Naive B cell (primary cell): Measurements from ENCODE around the gene NKAIN2. TPM values are rescaled to one million over a fixed set of nuclear protein-coding genes. Genes with fewer than 3 reads are reported as not detected.

Experiments
- ATAC-seq, 2 donors: fragments of 150-1000 bp; cut with Tn5 transposase; 2 replicates each; pipeline ENCODE4 v1.10.0; 2021; ENCODE audit warnings: low read depth in 2 of 2, mild to moderate bottlenecking in 2 of 2, moderate library complexity in 2 of 2
- DNase-seq: peaks from one replicate; pipeline ENCODE4 v3.0.0; 2022
- H3K27ac Mint-ChIP-seq, 6 donors: one replicate each; pipeline ENCODE4 v1.8.0; 2020 to 2022; ENCODE audit warnings: mild to moderate bottlenecking in 6 of 6, mixed read lengths in 6 of 6, moderate library complexity in 5 of 6, inconsistent platforms in 2 of 6
- H3K27me3 Mint-ChIP-seq, 3 donors: one replicate each; pipeline ENCODE4 v1.8.0; 2021 to 2022; ENCODE audit warnings: mixed read lengths in 3 of 3, mild to moderate bottlenecking in 1 of 3
- H3K36me3 Mint-ChIP-seq, 2 donors: one replicate each; pipeline ENCODE4 v1.8.0; 2020 to 2022; ENCODE audit warnings: mixed read lengths in 2 of 2, inconsistent platforms in 1 of 2, mild to moderate bottlenecking in 1 of 2
- H3K4me1 Mint-ChIP-seq, 3 donors: one replicate each; pipeline ENCODE4 v1.8.0; 2020 to 2022; ENCODE audit warnings: mixed read lengths in 3 of 3, inconsistent platforms in 1 of 3, mild to moderate bottlenecking in 1 of 3, moderate library complexity in 1 of 3
- H3K4me3 Mint-ChIP-seq, 8 donors: one replicate each; pipeline ENCODE4 v1.8.0; 2020 to 2022; ENCODE audit warnings: mild to moderate bottlenecking in 8 of 8, mixed read lengths in 8 of 8, moderate library complexity in 8 of 8, inconsistent platforms in 2 of 8
- H3K9me3 Mint-ChIP-seq, 7 donors: one replicate each; pipeline ENCODE4 v1.8.0; 2020 to 2022; ENCODE audit warnings: mixed read lengths in 7 of 7, mild to moderate bottlenecking in 5 of 7, inconsistent platforms in 2 of 7, moderate library complexity in 1 of 7
- polyA plus RNA-seq, 6 donors: library from polyadenylated mRNA; unstranded; fragments of 300-500 nt; fragmentation: Illumina TruSeq; gene quantifications; one replicate each; pipeline ENCODE4 v1.2.3, GENCODE V29; 2021; ENCODE audit warnings: low read depth in 6 of 6

NKAIN2 gene
- polyA plus RNA-seq, 6 donors from 2014 or later, result not detected

DNA sequence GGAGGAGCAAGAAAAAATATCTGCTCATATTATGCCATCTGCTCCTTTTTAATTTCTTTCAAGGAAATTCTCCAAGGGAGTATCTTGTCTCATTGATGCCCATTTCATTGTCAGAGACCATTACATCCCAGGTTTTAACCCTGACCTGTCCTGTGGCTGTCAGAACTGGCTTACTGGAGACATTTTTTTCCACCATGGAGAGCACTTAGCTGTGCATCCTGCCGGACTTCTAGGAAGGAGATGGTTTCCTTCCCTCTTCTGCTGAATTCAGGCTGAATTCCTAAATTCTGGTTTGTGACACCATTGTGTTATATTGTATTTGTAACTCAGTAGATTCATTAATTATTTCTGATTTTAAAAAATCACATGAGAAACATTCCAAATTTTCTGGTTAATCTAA, 70.3 kb downstream of the NKAIN2 start:
- no peak overlapping the region for H3K4me3 Mint-ChIP-seq
- H3K36me3 Mint-ChIP-seq, result no peaks in the 10 kb centered on the region
- peaks cover 0 to 5% (median 0%) of the 10 kb centered on the region in 7 donors for H3K9me3 Mint-ChIP-seq
- no peak for DNase-seq
- H3K27me3 Mint-ChIP-seq, result no peaks in the 10 kb centered on the region
- H3K27ac Mint-ChIP-seq, result no peak overlapping the region
- H3K4me1 Mint-ChIP-seq, result no peaks in the 10 kb centered on the region
- ATAC-seq, result no peak

GRCh38 chr6:123875784-123876183, 72.1 kb downstream of the NKAIN2 start:
- no peak overlapping the region for H3K27ac Mint-ChIP-seq
- no peak for DNase-seq
- no peak overlapping the region for H3K4me3 Mint-ChIP-seq
- H3K27me3 Mint-ChIP-seq, result no peaks in the 10 kb centered on the region
- peaks cover 0 to 5% (median 2%) of the 10 kb centered on the region in 7 donors for H3K9me3 Mint-ChIP-seq
- no peaks in the 10 kb centered on the region for H3K36me3 Mint-ChIP-seq
- no peaks in the 10 kb centered on the region for H3K4me1 Mint-ChIP-seq
- no peak for ATAC-seq

DNA sequence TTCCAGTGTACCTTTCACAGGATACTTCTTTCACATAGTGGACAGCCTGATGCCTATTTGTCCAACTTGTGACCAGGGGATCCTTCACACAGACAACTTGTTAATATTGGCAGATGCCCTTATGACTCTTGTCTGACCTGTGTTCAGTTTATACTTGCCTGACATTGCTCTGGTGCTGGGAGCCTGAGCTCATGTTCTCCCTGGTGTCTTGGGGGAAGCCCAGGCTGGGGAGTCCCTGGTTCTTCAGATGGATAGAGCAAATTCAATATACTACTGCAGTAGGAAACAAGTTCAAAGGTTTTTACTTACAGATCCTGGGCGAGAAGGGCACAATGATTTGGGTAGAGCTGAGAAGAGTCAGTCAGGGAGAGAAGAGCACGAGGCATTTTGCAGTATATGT, 76.1 kb downstream of the NKAIN2 start:
- DNase-seq, result no peak
- no peak overlapping the region for H3K27ac Mint-ChIP-seq
- H3K4me1 Mint-ChIP-seq, result no peaks in the 10 kb centered on the region
- ATAC-seq, result no peak
- no peak overlapping the region for H3K4me3 Mint-ChIP-seq
- no peaks in the 10 kb centered on the region for H3K27me3 Mint-ChIP-seq
- peaks cover 0 to 13% (median 5%) of the 10 kb centered on the region in 7 donors for H3K9me3 Mint-ChIP-seq
- H3K36me3 Mint-ChIP-seq, result no peaks in the 10 kb centered on the region

- no peak for ATAC-seq
Observed at GRCh38 chr6:123888771-123889513, 85.3 kb downstream of the NKAIN2 start.

GRCh38 chr6:123895346-123895745, 91.7 kb downstream of the NKAIN2 start:
- Mint-ChIP-seq H3K27ac (no peak overlapping the region), H3K4me1 (no peaks in the 10 kb centered on the region), H3K27me3 (no peaks in the 10 kb centered on the region), H3K9me3 (peaks cover 0 to 9% (median 4%) of the 10 kb centered on the region in 7 donors), H3K4me3 (no peak overlapping the region), H3K36me3 (no peaks in the 10 kb centered on the region)
- DNase-seq, result no peak
- ATAC-seq, result no peak

More at GRCh38 chr6:123888771-123889513, 85.3 kb downstream of the NKAIN2 start:
- H3K9me3 Mint-ChIP-seq, result peaks cover 0 to 9% (median 5%) of the 10 kb centered on the region in 7 donors
- H3K36me3 Mint-ChIP-seq, result no peaks in the 10 kb centered on the region
- H3K4me3 Mint-ChIP-seq, result no peak overlapping the region
- no peak overlapping the region for H3K27ac Mint-ChIP-seq
- no peaks in the 10 kb centered on the region for H3K4me1 Mint-ChIP-seq
- DNase-seq, result no peak
- no peaks in the 10 kb centered on the region for H3K27me3 Mint-ChIP-seq

DNA sequence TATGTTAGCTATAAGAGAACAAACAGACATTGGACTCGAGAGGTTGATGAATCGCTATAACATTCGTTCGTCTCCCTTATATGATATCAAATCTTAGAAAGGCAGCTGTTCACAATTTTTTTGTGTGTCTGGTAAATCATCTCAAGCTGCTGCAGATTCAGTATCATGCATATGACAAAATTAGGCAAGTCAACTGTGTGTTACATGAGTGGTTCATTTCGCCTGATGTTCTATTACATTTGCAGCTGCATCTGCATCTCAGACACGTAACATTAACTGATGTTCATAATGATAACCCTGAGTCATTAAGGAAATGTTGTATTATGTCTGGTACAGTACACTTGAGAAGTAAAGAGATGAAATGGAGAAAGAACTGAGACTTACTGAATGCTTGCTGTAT, 92.1 kb downstream of the NKAIN2 start:
- ATAC-seq (no peak), DNase-seq (no peak)
- Mint-ChIP-seq H3K36me3 (no peaks in the 10 kb centered on the region), H3K4me3 (no peak overlapping the region), H3K27ac (no peak overlapping the region), H3K4me1 (no peaks in the 10 kb centered on the region), H3K9me3 (peaks cover 0 to 9% (median 4%) of the 10 kb centered on the region in 7 donors), H3K27me3 (no peaks in the 10 kb centered on the region)

DNA sequence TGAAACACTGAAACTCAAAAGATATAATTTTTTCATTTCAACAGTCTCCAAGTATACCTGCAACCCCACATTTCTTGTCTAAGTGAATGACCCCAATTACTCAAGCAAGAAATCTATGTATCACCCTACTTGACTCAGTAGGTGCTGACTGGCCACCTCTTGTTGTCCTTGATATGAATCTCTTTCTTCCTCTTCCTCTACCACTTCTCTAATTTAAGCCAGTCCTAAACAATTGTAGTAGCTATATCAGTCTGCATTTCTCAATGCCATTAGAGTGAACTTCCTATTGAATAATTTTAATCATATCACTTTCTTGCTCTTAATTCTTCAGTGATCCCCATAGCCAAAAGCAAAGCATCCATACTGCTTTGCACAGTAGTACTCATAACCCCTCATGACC, 93.2 kb downstream of the NKAIN2 start:
- no peak for ATAC-seq
- no peak overlapping the region for H3K4me3 Mint-ChIP-seq
- no peak overlapping the region for H3K27ac Mint-ChIP-seq
- H3K27me3 Mint-ChIP-seq, result no peaks in the 10 kb centered on the region
- no peak for DNase-seq
- H3K4me1 Mint-ChIP-seq, result no peaks in the 10 kb centered on the region
- no peaks in the 10 kb centered on the region for H3K36me3 Mint-ChIP-seq
- peaks cover 0 to 9% (median 1%) of the 10 kb centered on the region in 7 donors for H3K9me3 Mint-ChIP-seq

GRCh38 chr6:123897965-123898364, 94.3 kb downstream of the NKAIN2 start:
- DNase-seq (no peak), ATAC-seq (no peak)
- Mint-ChIP-seq H3K27ac (no peak overlapping the region), H3K36me3 (no peaks in the 10 kb centered on the region), H3K4me3 (no peak overlapping the region), H3K4me1 (no peaks in the 10 kb centered on the region), H3K9me3 (peaks cover 0 to 9% (median 0%) of the 10 kb centered on the region in 7 donors), H3K27me3 (no peaks in the 10 kb centered on the region)

DNA sequence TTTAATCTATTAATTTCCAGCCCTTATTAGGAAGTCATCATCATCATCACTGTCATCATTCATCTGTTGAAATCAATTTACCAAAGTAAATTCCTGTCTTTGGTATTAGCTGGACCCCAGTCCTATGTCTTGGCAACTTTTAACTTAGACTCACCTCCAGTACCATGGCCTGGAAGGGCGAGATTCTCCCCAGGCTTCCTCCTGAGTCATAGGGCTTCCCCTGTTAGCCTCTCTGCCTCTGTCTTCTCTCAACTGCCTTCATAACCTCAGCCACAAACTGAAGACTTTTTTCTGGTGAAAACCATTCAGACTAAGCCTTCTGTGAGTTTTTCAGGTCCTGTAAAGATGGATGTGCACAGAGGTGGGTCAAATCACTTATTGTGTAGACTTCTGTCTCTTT, 95.0 kb downstream of the NKAIN2 start:
- no peaks in the 10 kb centered on the region for H3K27me3 Mint-ChIP-seq
- no peak overlapping the region for H3K4me3 Mint-ChIP-seq
- no peaks in the 10 kb centered on the region for H3K4me1 Mint-ChIP-seq
- no peak overlapping the region for H3K27ac Mint-ChIP-seq
- ATAC-seq, result no peak
- DNase-seq, result no peak
- no peaks in the 10 kb centered on the region for H3K36me3 Mint-ChIP-seq
- H3K9me3 Mint-ChIP-seq, result peaks cover 0 to 9% (median 0%) of the 10 kb centered on the region in 7 donors

GRCh38 chr6:123899745-123900144, 96.1 kb downstream of the NKAIN2 start:
- H3K4me1 Mint-ChIP-seq, result no peaks in the 10 kb centered on the region
- no peaks in the 10 kb centered on the region for H3K27me3 Mint-ChIP-seq
- peaks cover 0 to 9% (median 0%) of the 10 kb centered on the region in 7 donors for H3K9me3 Mint-ChIP-seq
- no peak for DNase-seq
- no peak overlapping the region for H3K4me3 Mint-ChIP-seq
- ATAC-seq, result no peak
- no peaks in the 10 kb centered on the region for H3K36me3 Mint-ChIP-seq
- no peak overlapping the region for H3K27ac Mint-ChIP-seq

DNA sequence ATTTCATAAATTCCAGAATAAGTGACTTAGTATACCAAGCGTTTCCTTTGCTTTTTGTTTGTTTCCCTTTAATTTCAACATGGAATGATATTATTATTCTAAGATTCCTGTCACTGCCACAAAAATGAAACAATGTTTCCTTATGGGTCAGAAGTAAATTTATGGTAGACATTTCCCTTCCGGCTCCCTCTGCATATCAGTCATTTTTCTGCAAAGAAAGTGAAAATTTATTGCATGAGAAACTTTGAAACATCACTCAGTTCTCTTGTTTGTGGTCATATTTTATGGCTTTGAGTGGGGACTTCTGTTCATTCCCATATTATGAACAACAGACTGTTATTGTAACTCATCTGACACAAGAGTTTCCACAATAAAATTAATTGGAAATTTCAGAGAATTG, 97.8 kb downstream of the NKAIN2 start:
- H3K4me3 Mint-ChIP-seq, result no peak overlapping the region
- no peaks in the 10 kb centered on the region for H3K36me3 Mint-ChIP-seq
- no peaks in the 10 kb centered on the region for H3K27me3 Mint-ChIP-seq
- no peaks in the 10 kb centered on the region for H3K4me1 Mint-ChIP-seq
- DNase-seq, result no peak
- H3K27ac Mint-ChIP-seq, result no peak overlapping the region
- ATAC-seq, result no peak
- peaks cover 0 to 9% (median 0%) of the 10 kb centered on the region in 7 donors for H3K9me3 Mint-ChIP-seq

GRCh38 chr6:123902738-123903313, 99.2 kb downstream of the NKAIN2 start:
- Mint-ChIP-seq H3K9me3 (peaks cover 0 to 4% (median 0%) of the 10 kb centered on the region in 7 donors), H3K36me3 (no peaks in the 10 kb centered on the region), H3K4me1 (no peaks in the 10 kb centered on the region), H3K27me3 (no peaks in the 10 kb centered on the region), H3K4me3 (no peak overlapping the region), H3K27ac (no peak overlapping the region)
- DNase-seq (no peak), ATAC-seq (no peak)

- DNase-seq (no peak), ATAC-seq (no peak)
- Mint-ChIP-seq H3K9me3 (peaks cover 0 to 4% (median 0%) of the 10 kb centered on the region in 7 donors), H3K27me3 (no peaks in the 10 kb centered on the region), H3K27ac (no peak overlapping the region), H3K36me3 (no peaks in the 10 kb centered on the region), H3K4me3 (no peak overlapping the region), H3K4me1 (no peaks in the 10 kb centered on the region)
Observed at GRCh38 chr6:123904228-123904627, 100.6 kb downstream of the NKAIN2 start.

DNA sequence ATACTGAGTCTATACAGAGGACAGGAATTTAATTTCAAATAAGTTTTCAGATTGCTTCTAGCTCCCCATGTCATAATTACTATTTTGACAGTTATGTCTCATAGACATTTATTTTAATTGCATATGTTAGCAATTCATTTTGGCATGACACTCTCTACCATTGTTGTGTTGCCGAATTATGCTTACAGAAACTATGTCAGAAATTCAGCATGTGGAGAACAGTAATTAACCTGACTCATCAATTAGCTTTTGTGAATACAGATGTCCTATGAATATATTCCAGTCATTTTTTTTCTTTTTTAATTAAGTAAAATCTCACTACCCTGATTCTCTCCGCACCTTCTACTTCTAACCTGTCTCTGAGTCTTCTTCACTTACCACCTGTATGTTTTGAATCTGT, 105.1 kb downstream of the NKAIN2 start:
- Mint-ChIP-seq H3K9me3 (peaks cover 0 to 3% (median 0%) of the 10 kb centered on the region in 7 donors), H3K27ac (no peak overlapping the region), H3K4me3 (no peak overlapping the region), H3K36me3 (no peaks in the 10 kb centered on the region), H3K27me3 (no peaks in the 10 kb centered on the region), H3K4me1 (no peaks in the 10 kb centered on the region)
- DNase-seq (no peak), ATAC-seq (no peak)
